ENCODE data around the gene HS3ST4. TPM values are rescaled to one million over a fixed set of nuclear protein-coding genes. Genes with fewer than 3 reads are reported as not detected.

HS3ST4 gene
- total and polyA plus RNA-seq, 8 donors, result 0.09 to 0.11 (median 0.11) TPM; not detected in 4

GRCh38 chr16:25959221-25959620 is 267.5 kb downstream of the HS3ST4 start:
- H3K4me3 ChIP-seq, result no peak overlapping the region
- TF ChIP-seq CTCF (IDR thresholded peaks at IDR 0.05), result no peak
- no peaks in the 10 kb centered on the region for H3K4me1 ChIP-seq
- DNase-seq, result no peak
- H3K9me3 ChIP-seq, result no peaks in the 10 kb centered on the region
- intact Hi-C loops (cut with DNase I), result no loop called here
- ATAC-seq, result no peak
- no peaks in the 10 kb centered on the region for H3K27me3 ChIP-seq
- no peaks in the 10 kb centered on the region for H3K36me3 ChIP-seq
- no peak overlapping the region for H3K27ac ChIP-seq

- TF ChIP-seq CTCF (IDR thresholded peaks at IDR 0.05), result no peak
- DNase-seq (no peak), ATAC-seq (no peak)
- intact Hi-C loops (cut with DNase I), result no loop called here
- H3K4me3 ChIP-seq, result no peak overlapping the region
- no peak overlapping the region for H3K27ac ChIP-seq
- H3K9me3 ChIP-seq, result no peaks in the 10 kb centered on the region
- no peaks in the 10 kb centered on the region for H3K4me1 ChIP-seq
- H3K36me3 ChIP-seq, result no peaks in the 10 kb centered on the region
- H3K27me3 ChIP-seq, result no peaks in the 10 kb centered on the region
These were observed 274.7 kb downstream of the HS3ST4 start for GRCh38 chr16:25966172-25967097.

- TF ChIP-seq CTCF (IDR thresholded peaks at IDR 0.05), result no peak
- Histone ChIP-seq H3K36me3 (no peaks in the 10 kb centered on the region), H3K9me3 (peaks cover 0 to 2% of the 10 kb centered on the region in 2 donors), H3K27me3 (no peaks in the 10 kb centered on the region), H3K27ac (no peak overlapping the region), H3K4me3 (no peak overlapping the region), H3K4me1 (no peaks in the 10 kb centered on the region)
- DNase-seq (no peak), ATAC-seq (no peak)
- intact Hi-C loops (cut with DNase I), result no loop called here
These were observed 285.4 kb downstream of the HS3ST4 start for GRCh38 chr16:25977121-25977520.

- H3K4me1 ChIP-seq, result no peaks in the 10 kb centered on the region
- DNase-seq (no peak), ATAC-seq (no peak)
- no peak overlapping the region for H3K27ac ChIP-seq
- no peaks in the 10 kb centered on the region for H3K36me3 ChIP-seq
- no peak for TF ChIP-seq CTCF (IDR thresholded peaks at IDR 0.05)
- H3K27me3 ChIP-seq, result no peaks in the 10 kb centered on the region
- H3K9me3 ChIP-seq, result peaks cover 0 to 7% of the 10 kb centered on the region in 2 donors
- intact Hi-C loops (cut with DNase I), result no loop called here
- no peak overlapping the region for H3K4me3 ChIP-seq
These were observed 286.5 kb downstream of the HS3ST4 start for GRCh38 chr16:25978218-25978617.

- ATAC-seq (no peak), DNase-seq (no peak)
- H3K9me3 ChIP-seq, result peaks cover 0 to 4% of the 10 kb centered on the region in 2 donors
- no peaks in the 10 kb centered on the region for H3K36me3 ChIP-seq
- H3K27ac ChIP-seq, result no peak overlapping the region
- TF ChIP-seq CTCF (IDR thresholded peaks at IDR 0.05), result no peak
- H3K4me1 ChIP-seq, result no peaks in the 10 kb centered on the region
- H3K4me3 ChIP-seq, result no peak overlapping the region
- intact Hi-C loops (cut with DNase I), result no loop called here
- H3K27me3 ChIP-seq, result no peaks in the 10 kb centered on the region
These were observed 296.3 kb downstream of the HS3ST4 start for GRCh38 chr16:25988084-25988483.
